Measurements from ENCODE around the gene RAP1GAP. TPM values are rescaled to one million over a fixed set of nuclear protein-coding genes. Genes with fewer than 3 reads are reported as not detected.
A peak's percentile ranks its signal among the peaks of the same experiment; 100 is the strongest.

The RAP1GAP gene
- total RNA-seq, 1 experiment from 2014 or later, result 13.4 TPM

GRCh38 chr1:21587602-21587953 is 81.6 kb downstream of the RAP1GAP start:
- H3K4me1 ChIP-seq (ENCODE audit: control insufficient read depth in 1 of 2, insufficient read depth in 2 of 2, low read length in 2 of 2), result peaks cover 20 to 40% of the 10 kb centered on the region in 2 experiments
- TF ChIP-seq POLR2AphosphoS5 (IDR thresholded peaks at IDR 0.05; ENCODE audit: low read depth, low read length) (no peak), YY1 (IDR thresholded peaks at IDR 0.05; ENCODE audit: extremely low read depth, insufficient replicate concordance, low read depth, low read length) (no peak), EZH2phosphoT487 (IDR thresholded peaks at IDR 0.05; ENCODE audit: borderline replicate concordance) (no peak), CEBPB (IDR thresholded peaks at IDR 0.05; ENCODE audit: low read depth) (no peak), SRF (IDR thresholded peaks at IDR 0.05; ENCODE audit: low read depth) (no peak), EGR1 (IDR thresholded peaks at IDR 0.05; ENCODE audit: low read depth) (no peak), JUND (IDR thresholded peaks at IDR 0.05) (no peak), REST (IDR thresholded peaks at IDR 0.05; ENCODE audit: low read depth) (no peak), CTCF (IDR thresholded peaks at IDR 0.05 in 2 of 3, conservative IDR thresholded peaks at IDR 0.05 in 1 of 3; ENCODE audit: borderline replicate concordance in 1 of 3, insufficient read depth in 1 of 3, low read depth in 2 of 3, low read length in 2 of 3) (no peak), MAX (IDR thresholded peaks at IDR 0.05) (no peak), ZBTB33 (IDR thresholded peaks at IDR 0.05; ENCODE audit: extremely low read depth, insufficient replicate concordance, low read length) (no peak)
- intact Hi-C loops (cut with micrococcal nuclease), result no loop called here

More at GRCh38 chr1:21587602-21587953, 81.6 kb downstream of the RAP1GAP start:
- Histone ChIP-seq H3K4me2 (ENCODE audit: low read length) (peak overlapping the region; percentile 69), H3K27me3 (ENCODE audit: insufficient read depth, low read length) (no peaks in the 10 kb centered on the region), H3K9me3 (ENCODE audit: control insufficient read depth in 1 of 2, insufficient read depth in 1 of 2, low read depth in 1 of 2, low read length in 2 of 2) (no peaks in the 10 kb centered on the region), H3K9ac (ENCODE audit: low read length) (peak overlapping the region; percentile 40; the same call in 1 of the 2 replicates), H3K9me2 (ENCODE audit: insufficient read depth) (no peaks in the 10 kb centered on the region), H2AFZ (ENCODE audit: low read depth, low read length, poor library complexity, severe bottlenecking) (no peak overlapping the region), H3K4me3 (replicated peaks in 1 of 2; ENCODE audit: low read depth in 1 of 2, low read length in 2 of 2) (peak overlapping the region in 1 of 2 experiments; percentile 22; a peak in 1 of 4 replicates), H4K20me1 (ENCODE audit: insufficient read depth) (no peaks in the 10 kb centered on the region), H3K36me3 (ENCODE audit: control insufficient read depth in 1 of 2, insufficient read depth in 2 of 2, low read length in 2 of 2) (no peaks in the 10 kb centered on the region), H3K79me2 (ENCODE audit: insufficient read depth, low read length) (no peaks in the 10 kb centered on the region), H3K27ac (ENCODE audit: low read depth, low read length) (no peak overlapping the region; the same call in 1 of the 2 replicates)
- ChIA-PET RAD21 (ENCODE audit: low non-redundant PET in 1 of 2, low total read pairs in 2 of 2, uncharacterized antibody in 2 of 2, unreplicated experiment in 2 of 2) (no interaction called here), CTCF (interaction anchor here (1.4 kb wide), 1 partner anchor 219 kb away, joined by 4 read pairs; no protein-coding TSS in a partner anchor), POLR2A (no interaction called here)
- no peak for DNase-seq (ENCODE audit: low read depth, low spot score)
- ATAC-seq, result no peak; the same call in 1 of the 2 replicates
- no TSS peak for BruUV-seq (replicated peaks)

Measured in HCT116 (cell line).